Testis (tissue), 3 donors: ENCODE results near the gene MEPE. TPM values are rescaled to one million over a fixed set of nuclear protein-coding genes. Genes with fewer than 3 reads are reported as not detected.

Experiments used
- DNase-seq: peaks from one replicate; pipeline ENCODE4 v3.0.0-alpha.2; 2019
- H3K27ac ChIP-seq, 2 donors: fragments of 200-600 bp; sonication (generic); one replicate each; pipeline ENCODE4 v1.5.1; 2019
- H3K27me3 ChIP-seq: fragments of 200-600 bp; sonication (generic); one replicate; pipeline ENCODE4 v1.5.1; 2019
- H3K36me3 ChIP-seq: fragments of 200-600 bp; sonication (generic); one replicate; pipeline ENCODE4 v1.5.1; 2017; ENCODE audit warnings: low read depth; ENCODE audit errors: missing control alignments
- H3K4me1 ChIP-seq: fragments of 200-600 bp; sonication (generic); one replicate; pipeline ENCODE4 v1.5.1; 2019
- H3K4me3 ChIP-seq, 2 donors: fragments of 200-600 bp; sonication (generic); one replicate each; pipeline ENCODE4 v1.5.1; 2017 to 2019
- H3K9me3 ChIP-seq: fragments of 200-600 bp; sonication (generic); one replicate; pipeline ENCODE4 v1.5.1; 2017
- POLR2A ChIP-seq: fragments of 450-650 bp; IDR thresholded peaks from one replicate; pipeline ENCODE4 v1.6.1; 2017; ENCODE audit warnings: antibody characterized with exemption, mild to moderate bottlenecking, moderate library complexity
- WGBS, 2 donors: methylation state at CpG; one replicate each; pipeline ENCODE4 v1.1.5; 2018; 5-methylcytosine and 5-hydroxymethylcytosine counted together
- intact Hi-C: fragments of 100-400 bp; cut with DNase I; formaldehyde crosslinking; loops from one replicate; pipeline ENCODE4 v1.15.1; 2023; ENCODE audit warnings: low total_unique reads
- polyA plus RNA-seq: library from polyadenylated mRNA; stranded (reverse); fragments of 350-450 nt; fragmentation: Illumina TruSeq; extraction: RNeasy Lipid Tissue Mini Kit (QIAGEN cat#74804); gene quantifications from one replicate; pipeline ENCODE4 v1.2.3, GENCODE V29; 2014; ENCODE audit warnings: low read depth, low replicate concordance; ENCODE audit not compliant: insufficient read depth
- total RNA-seq, 2 donors: library from RNA; depleted of rRNA; stranded (reverse); fragments of >200 nt; gene quantifications; one replicate each; pipeline ENCODE4 v1.2.3, GENCODE V29; 2016
- TF ChIP-seq, protein P1 (sequence below), 3 experiments: fragments of 450-650 bp in 2 of 3; fragments of 200-600 bp in 1 of 3; sonication (generic) in 1 of 3; IDR thresholded peaks; one replicate each; pipeline ENCODE4 v1.5.1; 2016 to 2019; ENCODE audit warnings: antibody characterized with exemption in 3 of 3, mild to moderate bottlenecking in 2 of 3, moderate library complexity in 1 of 3

MEPE gene
- total and polyA plus RNA-seq, 3 donors from 2014 or later, result not detected

GRCh38 chr4:87824352-87824751 is 8.4 kb upstream of the MEPE start:
- 69 to 78% methylated on average over 1 of the region's 1 CpG for WGBS, 2 donors
- no peak for DNase-seq
- Histone ChIP-seq H3K36me3 (no peaks in the 10 kb centered on the region), H3K4me3 (no peak overlapping the region), H3K4me1 (no peaks in the 10 kb centered on the region), H3K27ac (no peak overlapping the region), H3K9me3 (no peaks in the 10 kb centered on the region), H3K27me3 (no peaks in the 10 kb centered on the region)
- intact Hi-C loops, result no loop called here
- TF ChIP-seq POLR2A, result no peak
- TF ChIP-seq, protein P1, sequence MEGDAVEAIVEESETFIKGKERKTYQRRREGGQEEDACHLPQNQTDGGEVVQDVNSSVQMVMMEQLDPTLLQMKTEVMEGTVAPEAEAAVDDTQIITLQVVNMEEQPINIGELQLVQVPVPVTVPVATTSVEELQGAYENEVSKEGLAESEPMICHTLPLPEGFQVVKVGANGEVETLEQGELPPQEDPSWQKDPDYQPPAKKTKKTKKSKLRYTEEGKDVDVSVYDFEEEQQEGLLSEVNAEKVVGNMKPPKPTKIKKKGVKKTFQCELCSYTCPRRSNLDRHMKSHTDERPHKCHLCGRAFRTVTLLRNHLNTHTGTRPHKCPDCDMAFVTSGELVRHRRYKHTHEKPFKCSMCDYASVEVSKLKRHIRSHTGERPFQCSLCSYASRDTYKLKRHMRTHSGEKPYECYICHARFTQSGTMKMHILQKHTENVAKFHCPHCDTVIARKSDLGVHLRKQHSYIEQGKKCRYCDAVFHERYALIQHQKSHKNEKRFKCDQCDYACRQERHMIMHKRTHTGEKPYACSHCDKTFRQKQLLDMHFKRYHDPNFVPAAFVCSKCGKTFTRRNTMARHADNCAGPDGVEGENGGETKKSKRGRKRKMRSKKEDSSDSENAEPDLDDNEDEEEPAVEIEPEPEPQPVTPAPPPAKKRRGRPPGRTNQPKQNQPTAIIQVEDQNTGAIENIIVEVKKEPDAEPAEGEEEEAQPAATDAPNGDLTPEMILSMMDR (IDR thresholded peaks at IDR 0.05), result no peak

DNA sequence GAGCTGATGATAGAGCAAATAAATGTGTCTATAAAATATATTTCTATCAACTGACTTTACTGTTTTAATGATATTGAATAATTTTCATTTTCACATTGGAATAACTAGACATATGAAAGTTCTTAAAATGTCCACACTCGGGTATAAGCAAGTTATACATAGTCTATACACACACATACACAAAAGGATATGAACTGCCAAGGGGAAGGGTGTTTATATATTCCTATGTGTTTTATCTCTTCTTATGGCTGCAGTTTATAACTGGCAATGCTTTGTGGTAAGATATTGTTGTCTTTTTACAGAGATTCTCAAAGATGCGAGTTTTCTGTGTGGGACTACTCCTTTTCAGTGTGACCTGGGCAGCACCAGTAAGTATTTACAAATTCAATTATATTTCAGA is 1.6 kb downstream of the MEPE start:
- no peak for DNase-seq
- no peak overlapping the region for H3K27ac ChIP-seq
- WGBS, 2 donors, result 82 to 94% methylated on average over 2 of the region's 2 CpGs
- H3K4me3 ChIP-seq, result no peak overlapping the region
- H3K9me3 ChIP-seq, result no peaks in the 10 kb centered on the region
- no peaks in the 10 kb centered on the region for H3K27me3 ChIP-seq
- H3K36me3 ChIP-seq, result no peaks in the 10 kb centered on the region
- H3K4me1 ChIP-seq, result no peaks in the 10 kb centered on the region
- TF ChIP-seq POLR2A, result no peak
- TF ChIP-seq, protein P1 (IDR thresholded peaks at IDR 0.05), result no peak
- intact Hi-C loops, result no loop called here

GRCh38 chr4:87835197-87835596 is 2.4 kb downstream of the MEPE start:
- WGBS, 2 donors, result 91 to 93% methylated on average over 2 of the region's 2 CpGs
- no peak for DNase-seq
- no peaks in the 10 kb centered on the region for H3K36me3 ChIP-seq
- H3K27ac ChIP-seq, result no peak overlapping the region
- H3K27me3 ChIP-seq, result no peaks in the 10 kb centered on the region
- no peaks in the 10 kb centered on the region for H3K4me1 ChIP-seq
- no peak overlapping the region for H3K4me3 ChIP-seq
- no peaks in the 10 kb centered on the region for H3K9me3 ChIP-seq
- TF ChIP-seq POLR2A, result no peak
- TF ChIP-seq, protein P1 (IDR thresholded peaks at IDR 0.05), result no peak
- intact Hi-C loops, result loop anchor here (5.0 kb wide), 1 partner anchor 288 kb away; no protein-coding TSS in a partner anchor

DNA sequence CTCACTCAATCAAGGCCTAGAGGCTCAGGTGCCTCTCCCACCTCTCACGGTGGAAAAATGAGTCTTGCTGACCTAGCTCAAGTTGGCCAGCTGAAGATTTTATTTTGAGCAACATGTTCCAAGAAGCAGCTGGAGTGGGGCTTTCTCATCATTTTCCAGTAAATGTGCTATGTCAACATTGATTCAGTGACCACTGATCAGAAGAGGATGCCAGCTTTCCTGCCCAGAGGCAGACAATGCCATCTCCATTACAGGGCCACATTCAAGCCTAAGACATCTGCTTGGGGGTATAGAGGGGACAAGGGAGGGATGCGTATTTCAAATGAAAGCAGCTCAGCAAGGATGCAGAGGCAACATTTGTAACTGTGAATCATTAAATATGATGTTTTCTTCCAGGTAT is 3.0 kb downstream of the MEPE start:
- no peak for DNase-seq
- no peaks in the 10 kb centered on the region for H3K4me1 ChIP-seq
- H3K27me3 ChIP-seq, result no peaks in the 10 kb centered on the region
- WGBS, 2 donors, result 83 to 100% methylated on average over 1 to 2 of the region's 2 CpGs
- no peaks in the 10 kb centered on the region for H3K36me3 ChIP-seq
- no peak for TF ChIP-seq POLR2A
- TF ChIP-seq, protein P1 (IDR thresholded peaks at IDR 0.05), result no peak
- no peaks in the 10 kb centered on the region for H3K9me3 ChIP-seq
- H3K27ac ChIP-seq, result no peak overlapping the region
- H3K4me3 ChIP-seq, result no peak overlapping the region
- intact Hi-C loops, result loop anchor here (5.0 kb wide), 1 partner anchor 288 kb away; no protein-coding TSS in a partner anchor

DNA sequence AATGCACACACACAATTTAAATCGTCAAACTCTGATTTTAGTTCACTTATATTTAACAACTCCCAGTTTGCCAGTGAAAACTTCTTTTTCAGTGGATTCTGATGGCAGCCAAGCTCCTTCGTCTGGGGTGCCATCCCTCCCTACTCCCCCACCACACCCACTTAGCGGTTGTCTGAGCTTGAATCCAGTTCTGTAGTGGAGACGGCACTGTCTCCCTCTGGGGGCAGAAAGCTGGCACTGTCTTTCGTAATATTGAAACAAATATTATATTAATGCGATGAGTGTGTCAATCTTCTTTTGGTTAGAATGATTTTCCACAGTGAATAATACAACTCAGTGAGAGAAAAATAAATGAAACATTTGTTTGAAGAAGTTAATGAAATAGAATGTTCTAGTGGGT is 5.4 kb downstream of the MEPE start:
- no peak overlapping the region for H3K4me3 ChIP-seq
- H3K27ac ChIP-seq, result no peak overlapping the region
- intact Hi-C loops, result loop anchor here (5.0 kb wide), 1 partner anchor 291 kb away; no protein-coding TSS in a partner anchor
- DNase-seq, result peak; percentile 35
- H3K9me3 ChIP-seq, result no peaks in the 10 kb centered on the region
- 70 to 71% methylated on average over 6 of the region's 6 CpGs for WGBS, 2 donors
- H3K4me1 ChIP-seq, result no peaks in the 10 kb centered on the region
- H3K36me3 ChIP-seq, result no peaks in the 10 kb centered on the region
- no peaks in the 10 kb centered on the region for H3K27me3 ChIP-seq
- TF ChIP-seq, protein P1 (IDR thresholded peaks at IDR 0.05), result peak; percentile 4 to 38 (median 10)
- TF ChIP-seq POLR2A, result no peak
